HepG2 (cell line): ENCODE results near the gene SRCAP. TPM values are rescaled to one million over a fixed set of nuclear protein-coding genes. Genes with fewer than 3 reads are reported as not detected.

ENCODE experiments used
- DNMT1 ChIP-seq: sonication (generic); formaldehyde crosslinking; IDR thresholded peaks from 2 replicates; pipeline ENCODE4 v1.5.1; 2020; ENCODE audit warnings: mild to moderate bottlenecking, missing genetic modification reagents
- FOXC1 ChIP-seq: sonication (generic); formaldehyde crosslinking; IDR thresholded peaks from 2 replicates; pipeline ENCODE4 v1.8.0; 2022; ENCODE audit warnings: mild to moderate bottlenecking, missing genetic modification reagents, borderline replicate concordance
- GZF1 ChIP-seq: sonication (generic); formaldehyde crosslinking; IDR thresholded peaks from 2 replicates; pipeline ENCODE4 v1.5.1; 2020; ENCODE audit warnings: mild to moderate bottlenecking, missing genetic modification reagents
- NR2F2 ChIP-seq: IDR thresholded peaks from 2 replicates; pipeline ENCODE4 v1.6.1; 2012; ENCODE audit warnings: low read depth, inconsistent platforms, borderline replicate concordance
- SMC3 ChIP-seq: IDR thresholded peaks from 2 replicates; pipeline ENCODE4 v1.6.1; 2011; ENCODE audit warnings: low read length, improper control_type of control experiment
- ZNF605 ChIP-seq: sonication (generic); formaldehyde crosslinking; IDR thresholded peaks from 2 replicates; pipeline ENCODE4 v1.8.0; 2022; ENCODE audit warnings: mild to moderate bottlenecking, missing genetic modification reagents
- ZNF614 ChIP-seq: IDR thresholded peaks from 2 replicates; pipeline ENCODE4 v1.6.1; 2018; ENCODE audit warnings: missing biosample characterization, missing genetic modification reagents, inconsistent platforms, borderline replicate concordance
- polyA plus RNA-seq, 8 experiments: library from polyadenylated mRNA; depleted of rRNA in 3 of 8; stranded (reverse) in 7 of 8; unstranded in 1 of 8; fragments of >200 nt; fragmentation: Illumina TruSeq in 4 of 8; extraction: Trizol in 4 of 8; gene quantifications; 2 replicates each; pipeline versions ENCODE4 v1.2.1 to v1.2.3, GENCODE V29; 2011 to 2016; ENCODE audit warnings: low read depth in 4 of 8, missing spikeins in 1 of 8, mixed read lengths in 1 of 8; ENCODE audit not compliant: insufficient read depth in 1 of 8
- total RNA-seq, 5 experiments: library from RNA; depleted of rRNA; stranded (reverse); fragments of >200 nt; fragmentation: Illumina TruSeq; extraction: Trizol; gene quantifications; 2 replicates each; pipeline ENCODE4 v1.2.3, GENCODE V29; 2016; ENCODE audit warnings: low read depth in 1 of 5
- TF ChIP-seq, protein P1 (sequence below): sonication (generic); formaldehyde crosslinking; IDR thresholded peaks from 2 replicates; pipeline ENCODE4 v1.4.0; 2020; ENCODE audit warnings: mild to moderate bottlenecking, missing genetic modification reagents
- TF ChIP-seq, protein P2 (sequence below): sonication (generic); formaldehyde crosslinking; IDR thresholded peaks from 2 replicates; pipeline ENCODE4 v1.5.1; 2020; ENCODE audit warnings: mild to moderate bottlenecking, moderate library complexity, missing genetic modification reagents
- TF ChIP-seq, protein P3 (sequence below), 2 experiments: fragments of 450-650 bp in 1 of 2; sonication (generic) in 1 of 2; formaldehyde crosslinking; IDR thresholded peaks; 2 replicates each; pipeline versions ENCODE4 v1.5.0 to v1.8.0; 2020 to 2022; ENCODE audit warnings: mild to moderate bottlenecking in 1 of 2, missing genetic modification reagents in 1 of 2
- TF ChIP-seq, protein P4 (sequence below): sonication (generic); formaldehyde crosslinking; IDR thresholded peaks from 2 replicates; pipeline ENCODE4 v1.4.0; 2020; ENCODE audit warnings: missing genetic modification reagents, borderline replicate concordance
- TF ChIP-seq, protein P5 (sequence below): sonication (generic); formaldehyde crosslinking; IDR thresholded peaks from 2 replicates; pipeline ENCODE4 v1.4.0; 2020; ENCODE audit warnings: missing genetic modification reagents

SRCAP gene
- total and polyA plus RNA-seq, 2 of the 13 experiments (the other 11 are each of a cell fraction or from before 2014, with no cell fraction given): 4.9 to 9.0 TPM

DNA sequence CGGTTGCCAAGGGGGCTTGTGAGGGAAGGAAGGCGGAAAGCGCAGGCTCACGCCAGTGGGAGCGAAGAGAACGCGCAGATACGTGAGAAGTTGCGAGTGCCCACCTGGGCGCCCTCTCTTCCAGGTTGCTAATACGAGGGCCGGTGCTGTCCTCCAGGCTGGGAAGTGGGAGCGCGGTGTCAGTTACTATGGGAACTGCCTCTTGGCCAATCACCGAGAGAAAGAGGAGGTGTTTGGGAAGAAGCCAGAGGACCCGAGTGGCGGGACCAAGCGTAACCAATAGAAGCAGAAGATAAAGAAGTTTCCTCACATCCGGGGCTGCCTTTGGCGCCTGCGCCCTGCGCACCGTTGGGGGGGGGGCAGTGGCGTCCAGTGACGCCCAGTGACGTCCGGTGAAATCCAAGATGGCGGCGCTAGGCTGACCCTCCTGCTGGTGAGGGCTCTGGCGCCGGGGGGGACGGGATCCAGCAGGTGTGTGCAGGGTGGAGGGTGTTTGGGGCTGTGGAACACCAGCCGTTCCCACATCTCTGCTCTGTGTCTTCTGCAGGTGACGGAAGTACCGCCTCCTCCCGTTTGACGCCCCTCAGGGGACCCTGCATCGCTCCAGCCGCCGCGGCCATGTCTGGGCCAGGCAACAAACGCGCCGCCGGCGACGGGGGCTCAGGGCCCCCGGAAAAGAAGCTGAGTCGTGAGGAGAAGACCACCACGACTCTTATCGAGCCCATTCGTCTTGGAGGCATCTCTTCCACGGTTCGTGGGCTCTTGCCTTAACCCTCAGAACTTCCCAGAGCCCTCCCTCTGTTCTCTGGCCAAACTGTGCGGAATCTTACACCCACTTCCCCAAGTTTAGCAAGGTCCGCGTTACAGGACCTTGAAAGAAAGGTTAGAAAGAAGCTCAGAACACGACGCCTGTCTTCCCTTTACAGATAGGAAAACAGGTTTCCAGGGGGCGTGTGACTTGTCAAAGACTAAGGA, 63.2 kb downstream of the SRCAP start, which contains the start of the genes CFAP119 and RNF40 (continued):
- TF ChIP-seq, protein P1, sequence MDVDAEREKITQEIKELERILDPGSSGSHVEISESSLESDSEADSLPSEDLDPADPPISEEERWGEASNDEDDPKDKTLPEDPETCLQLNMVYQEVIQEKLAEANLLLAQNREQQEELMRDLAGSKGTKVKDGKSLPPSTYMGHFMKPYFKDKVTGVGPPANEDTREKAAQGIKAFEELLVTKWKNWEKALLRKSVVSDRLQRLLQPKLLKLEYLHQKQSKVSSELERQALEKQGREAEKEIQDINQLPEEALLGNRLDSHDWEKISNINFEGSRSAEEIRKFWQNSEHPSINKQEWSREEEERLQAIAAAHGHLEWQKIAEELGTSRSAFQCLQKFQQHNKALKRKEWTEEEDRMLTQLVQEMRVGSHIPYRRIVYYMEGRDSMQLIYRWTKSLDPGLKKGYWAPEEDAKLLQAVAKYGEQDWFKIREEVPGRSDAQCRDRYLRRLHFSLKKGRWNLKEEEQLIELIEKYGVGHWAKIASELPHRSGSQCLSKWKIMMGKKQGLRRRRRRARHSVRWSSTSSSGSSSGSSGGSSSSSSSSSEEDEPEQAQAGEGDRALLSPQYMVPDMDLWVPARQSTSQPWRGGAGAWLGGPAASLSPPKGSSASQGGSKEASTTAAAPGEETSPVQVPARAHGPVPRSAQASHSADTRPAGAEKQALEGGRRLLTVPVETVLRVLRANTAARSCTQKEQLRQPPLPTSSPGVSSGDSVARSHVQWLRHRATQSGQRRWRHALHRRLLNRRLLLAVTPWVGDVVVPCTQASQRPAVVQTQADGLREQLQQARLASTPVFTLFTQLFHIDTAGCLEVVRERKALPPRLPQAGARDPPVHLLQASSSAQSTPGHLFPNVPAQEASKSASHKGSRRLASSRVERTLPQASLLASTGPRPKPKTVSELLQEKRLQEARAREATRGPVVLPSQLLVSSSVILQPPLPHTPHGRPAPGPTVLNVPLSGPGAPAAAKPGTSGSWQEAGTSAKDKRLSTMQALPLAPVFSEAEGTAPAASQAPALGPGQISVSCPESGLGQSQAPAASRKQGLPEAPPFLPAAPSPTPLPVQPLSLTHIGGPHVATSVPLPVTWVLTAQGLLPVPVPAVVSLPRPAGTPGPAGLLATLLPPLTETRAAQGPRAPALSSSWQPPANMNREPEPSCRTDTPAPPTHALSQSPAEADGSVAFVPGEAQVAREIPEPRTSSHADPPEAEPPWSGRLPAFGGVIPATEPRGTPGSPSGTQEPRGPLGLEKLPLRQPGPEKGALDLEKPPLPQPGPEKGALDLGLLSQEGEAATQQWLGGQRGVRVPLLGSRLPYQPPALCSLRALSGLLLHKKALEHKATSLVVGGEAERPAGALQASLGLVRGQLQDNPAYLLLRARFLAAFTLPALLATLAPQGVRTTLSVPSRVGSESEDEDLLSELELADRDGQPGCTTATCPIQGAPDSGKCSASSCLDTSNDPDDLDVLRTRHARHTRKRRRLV (CRISPR knock-in tag): peak; percentile 27; the same call in 1 of the 2 replicates
- TF ChIP-seq, protein P2, sequence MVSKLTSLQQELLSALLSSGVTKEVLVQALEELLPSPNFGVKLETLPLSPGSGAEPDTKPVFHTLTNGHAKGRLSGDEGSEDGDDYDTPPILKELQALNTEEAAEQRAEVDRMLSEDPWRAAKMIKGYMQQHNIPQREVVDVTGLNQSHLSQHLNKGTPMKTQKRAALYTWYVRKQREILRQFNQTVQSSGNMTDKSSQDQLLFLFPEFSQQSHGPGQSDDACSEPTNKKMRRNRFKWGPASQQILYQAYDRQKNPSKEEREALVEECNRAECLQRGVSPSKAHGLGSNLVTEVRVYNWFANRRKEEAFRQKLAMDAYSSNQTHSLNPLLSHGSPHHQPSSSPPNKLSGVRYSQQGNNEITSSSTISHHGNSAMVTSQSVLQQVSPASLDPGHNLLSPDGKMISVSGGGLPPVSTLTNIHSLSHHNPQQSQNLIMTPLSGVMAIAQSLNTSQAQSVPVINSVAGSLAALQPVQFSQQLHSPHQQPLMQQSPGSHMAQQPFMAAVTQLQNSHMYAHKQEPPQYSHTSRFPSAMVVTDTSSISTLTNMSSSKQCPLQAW (CRISPR knock-in tag): peak; percentile 85
- no peak for TF ChIP-seq GZF1 (CRISPR knock-in tag)
- peak; percentile 34; the same call in 1 of the 2 replicates for TF ChIP-seq ZNF605 (CRISPR knock-in tag)
- TF ChIP-seq, protein P3, sequence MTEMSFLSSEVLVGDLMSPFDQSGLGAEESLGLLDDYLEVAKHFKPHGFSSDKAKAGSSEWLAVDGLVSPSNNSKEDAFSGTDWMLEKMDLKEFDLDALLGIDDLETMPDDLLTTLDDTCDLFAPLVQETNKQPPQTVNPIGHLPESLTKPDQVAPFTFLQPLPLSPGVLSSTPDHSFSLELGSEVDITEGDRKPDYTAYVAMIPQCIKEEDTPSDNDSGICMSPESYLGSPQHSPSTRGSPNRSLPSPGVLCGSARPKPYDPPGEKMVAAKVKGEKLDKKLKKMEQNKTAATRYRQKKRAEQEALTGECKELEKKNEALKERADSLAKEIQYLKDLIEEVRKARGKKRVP (CRISPR knock-in tag; IDR thresholded peaks at IDR 0.05): no peak
- peak; percentile 64 for TF ChIP-seq DNMT1 (CRISPR knock-in tag)
- TF ChIP-seq, protein P4, sequence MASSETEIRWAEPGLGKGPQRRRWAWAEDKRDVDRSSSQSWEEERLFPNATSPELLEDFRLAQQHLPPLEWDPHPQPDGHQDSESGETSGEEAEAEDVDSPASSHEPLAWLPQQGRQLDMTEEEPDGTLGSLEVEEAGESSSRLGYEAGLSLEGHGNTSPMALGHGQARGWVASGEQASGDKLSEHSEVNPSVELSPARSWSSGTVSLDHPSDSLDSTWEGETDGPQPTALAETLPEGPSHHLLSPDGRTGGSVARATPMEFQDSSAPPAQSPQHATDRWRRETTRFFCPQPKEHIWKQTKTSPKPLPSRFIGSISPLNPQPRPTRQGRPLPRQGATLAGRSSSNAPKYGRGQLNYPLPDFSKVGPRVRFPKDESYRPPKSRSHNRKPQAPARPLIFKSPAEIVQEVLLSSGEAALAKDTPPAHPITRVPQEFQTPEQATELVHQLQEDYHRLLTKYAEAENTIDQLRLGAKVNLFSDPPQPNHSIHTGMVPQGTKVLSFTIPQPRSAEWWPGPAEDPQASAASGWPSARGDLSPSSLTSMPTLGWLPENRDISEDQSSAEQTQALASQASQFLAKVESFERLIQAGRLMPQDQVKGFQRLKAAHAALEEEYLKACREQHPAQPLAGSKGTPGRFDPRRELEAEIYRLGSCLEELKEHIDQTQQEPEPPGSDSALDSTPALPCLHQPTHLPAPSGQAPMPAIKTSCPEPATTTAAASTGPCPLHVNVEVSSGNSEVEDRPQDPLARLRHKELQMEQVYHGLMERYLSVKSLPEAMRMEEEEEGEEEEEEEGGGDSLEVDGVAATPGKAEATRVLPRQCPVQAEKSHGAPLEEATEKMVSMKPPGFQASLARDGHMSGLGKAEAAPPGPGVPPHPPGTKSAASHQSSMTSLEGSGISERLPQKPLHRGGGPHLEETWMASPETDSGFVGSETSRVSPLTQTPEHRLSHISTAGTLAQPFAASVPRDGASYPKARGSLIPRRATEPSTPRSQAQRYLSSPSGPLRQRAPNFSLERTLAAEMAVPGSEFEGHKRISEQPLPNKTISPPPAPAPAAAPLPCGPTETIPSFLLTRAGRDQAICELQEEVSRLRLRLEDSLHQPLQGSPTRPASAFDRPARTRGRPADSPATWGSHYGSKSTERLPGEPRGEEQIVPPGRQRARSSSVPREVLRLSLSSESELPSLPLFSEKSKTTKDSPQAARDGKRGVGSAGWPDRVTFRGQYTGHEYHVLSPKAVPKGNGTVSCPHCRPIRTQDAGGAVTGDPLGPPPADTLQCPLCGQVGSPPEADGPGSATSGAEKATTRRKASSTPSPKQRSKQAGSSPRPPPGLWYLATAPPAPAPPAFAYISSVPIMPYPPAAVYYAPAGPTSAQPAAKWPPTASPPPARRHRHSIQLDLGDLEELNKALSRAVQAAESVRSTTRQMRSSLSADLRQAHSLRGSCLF (CRISPR knock-in tag): peak; percentile 62; the same call in 1 of the 2 replicates
- TF ChIP-seq FOXC1 (CRISPR knock-in tag): peak; percentile 71
- no peak; the same call in 1 of the 2 replicates for TF ChIP-seq ZNF614 (CRISPR knock-in tag)
- no peak; the same call in 1 of the 2 replicates for TF ChIP-seq NR2F2
- TF ChIP-seq, protein P5, sequence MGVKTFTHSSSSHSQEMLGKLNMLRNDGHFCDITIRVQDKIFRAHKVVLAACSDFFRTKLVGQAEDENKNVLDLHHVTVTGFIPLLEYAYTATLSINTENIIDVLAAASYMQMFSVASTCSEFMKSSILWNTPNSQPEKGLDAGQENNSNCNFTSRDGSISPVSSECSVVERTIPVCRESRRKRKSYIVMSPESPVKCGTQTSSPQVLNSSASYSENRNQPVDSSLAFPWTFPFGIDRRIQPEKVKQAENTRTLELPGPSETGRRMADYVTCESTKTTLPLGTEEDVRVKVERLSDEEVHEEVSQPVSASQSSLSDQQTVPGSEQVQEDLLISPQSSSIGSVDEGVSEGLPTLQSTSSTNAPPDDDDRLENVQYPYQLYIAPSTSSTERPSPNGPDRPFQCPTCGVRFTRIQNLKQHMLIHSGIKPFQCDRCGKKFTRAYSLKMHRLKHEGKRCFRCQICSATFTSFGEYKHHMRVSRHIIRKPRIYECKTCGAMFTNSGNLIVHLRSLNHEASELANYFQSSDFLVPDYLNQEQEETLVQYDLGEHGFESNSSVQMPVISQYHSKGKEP (CRISPR knock-in tag): peak; percentile 68; the same call in 1 of the 2 replicates
- TF ChIP-seq SMC3: no peak; the same call in 1 of the 2 replicates
